ENCODE measurements around the gene NFE2L1.
"Not testable (repeated sequence)": the region's sequence is repeated elsewhere in the genome, so short reads cannot be mapped to it uniquely, and the experiment has no call there.

Gene NFE2L1

GRCh38 chr17:48060249-48060648 lies 12.1 kb downstream of the NFE2L1 start:
- H3K27ac Mint-ChIP-seq, result no peak overlapping the region
- ATAC-seq (ENCODE audit: low read depth), result no peak

GRCh38 chr17:48062273-48062672 lies 14.1 kb downstream of the NFE2L1 start:
- H3K4me1 Mint-ChIP-seq, result peaks cover 6% of the 10 kb centered on the region
- ATAC-seq (ENCODE audit: low read depth) (no peak), DNase-seq (ENCODE audit: low spot score in 2 of 2) (no peak)
- H3K9me3 Mint-ChIP-seq, result no peaks in the 10 kb centered on the region
- H3K27ac Mint-ChIP-seq, result no peak overlapping the region
- no peaks in the 10 kb centered on the region for H3K27me3 Mint-ChIP-seq
- H3K4me3 Mint-ChIP-seq, result no peak overlapping the region
- peaks cover 24% of the 10 kb centered on the region for H3K36me3 Mint-ChIP-seq

More at GRCh38 chr17:48060249-48060648, 12.1 kb downstream of the NFE2L1 start:
- H3K36me3 Mint-ChIP-seq, result peaks cover 35% of the 10 kb centered on the region
- no peak for DNase-seq (ENCODE audit: low spot score in 2 of 2)
- H3K27me3 Mint-ChIP-seq, result no peaks in the 10 kb centered on the region
- H3K4me1 Mint-ChIP-seq, result peaks cover 22% of the 10 kb centered on the region
- no peaks in the 10 kb centered on the region for H3K9me3 Mint-ChIP-seq
- H3K4me3 Mint-ChIP-seq, result no peak overlapping the region

GRCh38 chr17:48064638-48065037 lies 16.5 kb downstream of the NFE2L1 start:
- Mint-ChIP-seq H3K4me3 (no peak overlapping the region), H3K27me3 (no peaks in the 10 kb centered on the region), H3K27ac (peak overlapping the region; percentile 17), H3K36me3 (peaks cover 15% of the 10 kb centered on the region), H3K4me1 (peaks cover 3% of the 10 kb centered on the region), H3K9me3 (no peaks in the 10 kb centered on the region)
- ATAC-seq (ENCODE audit: low read depth) (no peak), DNase-seq (ENCODE audit: low spot score in 2 of 2) (no peak)

- Mint-ChIP-seq H3K36me3 (peaks cover 15% of the 10 kb centered on the region), H3K27me3 (no peaks in the 10 kb centered on the region)
- ATAC-seq (ENCODE audit: low read depth), result no peak
These were observed 18.0 kb downstream of the NFE2L1 start for GRCh38 chr17:48066192-48066591.

GRCh38 chr17:48066656-48067055 lies 18.5 kb downstream of the NFE2L1 start:
- H3K4me1 Mint-ChIP-seq, result peaks cover 2% of the 10 kb centered on the region

More at GRCh38 chr17:48066192-48066591, 18.0 kb downstream of the NFE2L1 start:
- no peak for DNase-seq (ENCODE audit: low spot score in 2 of 2)
- H3K4me3 Mint-ChIP-seq, result no peak overlapping the region
- peaks cover 2% of the 10 kb centered on the region for H3K4me1 Mint-ChIP-seq
- H3K9me3 Mint-ChIP-seq, result no peaks in the 10 kb centered on the region
- H3K27ac Mint-ChIP-seq, result no peak overlapping the region

GRCh38 chr17:48067245-48067644 lies 19.1 kb downstream of the NFE2L1 start:
- Mint-ChIP-seq H3K27me3 (no peaks in the 10 kb centered on the region), H3K4me1 (peaks cover 2% of the 10 kb centered on the region), H3K9me3 (no peaks in the 10 kb centered on the region), H3K36me3 (peaks cover 13% of the 10 kb centered on the region), H3K27ac (no peak overlapping the region), H3K4me3 (no peak overlapping the region)
- DNase-seq (ENCODE audit: low spot score in 2 of 2), result no peak
- no peak for ATAC-seq (ENCODE audit: low read depth)

More at GRCh38 chr17:48066656-48067055, 18.5 kb downstream of the NFE2L1 start:
- H3K9me3 Mint-ChIP-seq, result no peaks in the 10 kb centered on the region
- H3K4me3 Mint-ChIP-seq, result no peak overlapping the region
- no peaks in the 10 kb centered on the region for H3K27me3 Mint-ChIP-seq
- H3K27ac Mint-ChIP-seq, result no peak overlapping the region
- no peak for ATAC-seq (ENCODE audit: low read depth)
- DNase-seq (ENCODE audit: low spot score in 2 of 2), result no peak
- H3K36me3 Mint-ChIP-seq, result peaks cover 13% of the 10 kb centered on the region

DNA sequence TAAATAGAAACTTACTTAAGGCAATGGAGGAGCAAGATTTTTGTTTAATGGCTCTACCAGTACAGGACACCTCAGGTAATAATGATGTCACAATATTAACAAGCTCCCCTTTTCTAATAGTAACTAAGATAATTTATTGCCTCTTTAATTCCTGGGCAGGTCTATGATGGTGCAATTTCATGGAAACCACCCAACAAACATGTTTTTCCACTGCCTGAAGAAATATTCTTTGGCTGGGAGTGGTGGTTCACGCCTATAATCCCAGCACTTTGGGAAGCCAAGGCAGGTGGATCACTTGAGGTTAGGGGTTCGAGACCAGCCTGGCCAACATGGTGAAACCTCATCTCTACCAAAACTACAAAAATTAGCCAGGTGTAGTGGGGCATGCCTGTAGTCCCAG lies 19.6 kb downstream of the NFE2L1 start:
- not testable (repeated sequence) for H3K9me3 Mint-ChIP-seq; ATAC-seq (ENCODE audit: low read depth); DNase-seq (ENCODE audit: low spot score in 2 of 2); H3K4me1 Mint-ChIP-seq; H3K27me3 Mint-ChIP-seq; H3K4me3 Mint-ChIP-seq; H3K27ac Mint-ChIP-seq
- peaks cover 11% of the 10 kb centered on the region for H3K36me3 Mint-ChIP-seq

- DNase-seq (ENCODE audit: low spot score in 2 of 2) (no peak), ATAC-seq (ENCODE audit: low read depth) (peak; percentile 64)
- H3K27me3 Mint-ChIP-seq, result no peaks in the 10 kb centered on the region
- H3K9me3 Mint-ChIP-seq, result no peaks in the 10 kb centered on the region
- no peak overlapping the region for H3K4me3 Mint-ChIP-seq
- peaks cover 12% of the 10 kb centered on the region for H3K36me3 Mint-ChIP-seq
- H3K4me1 Mint-ChIP-seq, result peaks cover 2% of the 10 kb centered on the region
- no peak overlapping the region for H3K27ac Mint-ChIP-seq
These were observed 20.4 kb downstream of the NFE2L1 start for GRCh38 chr17:48068491-48068961.

DNA sequence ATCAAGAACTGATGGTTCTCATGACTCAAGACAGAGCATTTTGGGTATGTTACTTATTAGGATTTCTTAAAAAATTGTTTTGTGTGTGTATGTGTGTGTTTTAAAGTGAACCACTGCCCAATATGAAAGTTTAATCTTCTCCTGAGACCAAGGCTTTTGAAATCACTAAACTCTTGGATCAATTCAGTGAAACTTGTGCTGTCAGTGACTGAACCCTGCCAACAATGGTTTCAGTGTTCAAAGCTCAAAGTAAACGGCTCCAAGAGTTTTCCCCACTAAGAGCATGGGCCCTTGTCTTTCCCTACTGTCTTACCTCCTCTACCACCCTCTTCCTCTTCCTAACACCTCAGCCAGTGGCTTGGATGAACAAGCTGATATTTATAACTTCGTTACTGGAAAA lies 22.0 kb downstream of the NFE2L1 start:
- ATAC-seq (ENCODE audit: low read depth) (no peak), DNase-seq (ENCODE audit: low spot score in 2 of 2) (no peak)
- H3K9me3 Mint-ChIP-seq, result no peaks in the 10 kb centered on the region
- H3K27ac Mint-ChIP-seq, result peak overlapping the region; percentile 29
- H3K27me3 Mint-ChIP-seq, result no peaks in the 10 kb centered on the region
- H3K4me1 Mint-ChIP-seq, result peaks cover under 1% of the 10 kb centered on the region
- H3K4me3 Mint-ChIP-seq, result no peak overlapping the region
- peaks cover 8% of the 10 kb centered on the region for H3K36me3 Mint-ChIP-seq

DNA sequence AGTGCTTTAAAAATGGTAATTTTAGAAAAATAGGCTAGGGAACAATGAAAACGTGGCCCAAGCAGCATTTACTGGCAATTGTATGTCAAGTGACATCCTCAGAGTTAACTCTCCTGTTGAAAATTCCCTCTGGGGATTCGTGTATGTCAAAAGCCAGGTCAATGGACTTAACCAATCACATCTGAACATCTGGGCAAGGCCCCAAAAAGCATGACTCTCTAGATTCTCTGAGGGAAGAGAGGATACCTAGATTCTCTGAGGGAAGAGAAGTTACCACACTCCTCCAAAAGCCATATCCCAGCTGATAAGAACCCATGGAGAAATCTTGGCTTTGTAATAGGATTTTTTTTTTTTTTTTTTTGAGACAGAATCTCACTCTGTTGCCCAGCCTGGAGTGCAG lies 23.5 kb downstream of the NFE2L1 start:
- no peak overlapping the region for H3K27ac Mint-ChIP-seq
- H3K27me3 Mint-ChIP-seq, result no peaks in the 10 kb centered on the region
- peaks cover 13% of the 10 kb centered on the region for H3K36me3 Mint-ChIP-seq

GRCh38 chr17:48072811-48073210 lies 24.7 kb downstream of the NFE2L1 start:
- ATAC-seq (ENCODE audit: low read depth); H3K27ac Mint-ChIP-seq; DNase-seq (ENCODE audit: low spot score in 2 of 2); H3K4me3 Mint-ChIP-seq; H3K9me3 Mint-ChIP-seq; H3K27me3 Mint-ChIP-seq; H3K4me1 Mint-ChIP-seq: not testable (repeated sequence)
- peaks cover 15% of the 10 kb centered on the region for H3K36me3 Mint-ChIP-seq

More for the DNA sequence above, 23.5 kb downstream of the NFE2L1 start:
- DNase-seq (ENCODE audit: low spot score in 2 of 2), result no peak
- Mint-ChIP-seq H3K4me1 (no peaks in the 10 kb centered on the region), H3K9me3 (no peaks in the 10 kb centered on the region), H3K4me3 (no peak overlapping the region)
- ATAC-seq (ENCODE audit: low read depth), result no peak

DNA sequence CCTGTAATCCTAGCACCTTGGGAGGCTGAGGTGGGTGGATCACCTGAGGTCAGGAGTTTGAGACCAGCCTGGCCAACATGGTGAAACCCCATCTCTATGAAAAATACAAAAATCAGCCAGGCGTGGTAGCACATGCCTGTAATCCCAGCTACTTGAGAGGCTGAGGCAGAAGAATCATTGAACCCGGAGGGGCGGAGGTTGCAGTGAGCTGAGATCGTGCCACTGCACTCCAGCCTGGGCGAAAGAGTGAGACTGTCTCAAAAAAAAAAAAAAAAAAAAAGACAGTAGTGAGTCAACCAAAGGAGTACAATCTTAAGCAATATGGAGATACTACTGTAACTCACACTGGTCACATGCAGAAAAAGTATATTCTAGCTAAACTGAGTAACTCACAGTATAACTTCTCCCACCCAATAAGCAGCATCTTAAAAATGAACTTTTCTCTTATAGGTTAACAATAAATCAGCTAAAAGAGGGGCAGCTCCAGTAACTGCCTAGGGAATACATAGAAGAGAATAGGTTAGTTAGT lies 25.5 kb downstream of the NFE2L1 start:
- H3K27ac Mint-ChIP-seq; H3K9me3 Mint-ChIP-seq; H3K4me1 Mint-ChIP-seq; ATAC-seq (ENCODE audit: low read depth); H3K4me3 Mint-ChIP-seq; DNase-seq (ENCODE audit: low spot score in 2 of 2); H3K27me3 Mint-ChIP-seq: not testable (repeated sequence)
- peaks cover 11% of the 10 kb centered on the region for H3K36me3 Mint-ChIP-seq

DNA sequence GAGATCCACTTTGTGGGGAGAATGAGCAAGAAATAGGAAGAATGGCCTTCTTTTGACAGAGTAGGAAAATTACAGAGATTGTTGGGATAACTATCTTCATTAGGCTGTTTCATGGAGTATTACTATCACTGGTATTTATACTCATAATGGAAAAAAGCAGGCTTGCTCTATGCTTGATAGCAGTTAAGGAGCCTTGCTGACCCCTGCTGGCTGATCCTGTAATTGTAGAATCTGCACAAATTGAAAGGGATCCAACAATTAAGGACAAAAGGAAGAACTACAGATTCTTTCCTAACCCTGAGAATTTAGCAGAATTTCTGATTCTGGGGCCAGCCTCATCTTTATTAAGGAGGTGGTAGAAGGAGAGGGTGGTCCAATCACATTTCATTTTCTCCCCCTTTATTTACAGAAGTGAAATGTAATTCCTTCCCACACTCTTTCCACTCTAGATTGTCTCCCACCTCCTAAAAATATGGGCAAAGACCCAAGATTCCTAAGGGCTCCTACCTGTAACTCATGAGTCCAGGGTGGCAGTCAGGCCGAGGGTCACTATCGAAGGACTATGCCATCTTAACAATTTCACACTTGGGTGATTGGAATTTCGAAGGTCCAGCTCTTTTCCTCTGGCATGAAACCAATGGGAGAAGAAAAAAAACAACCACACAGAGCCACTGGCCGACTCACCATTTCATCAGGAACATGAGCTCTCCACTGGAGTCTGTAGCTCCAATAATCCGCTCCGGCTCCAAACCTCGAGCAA lies 26.3 kb downstream of the NFE2L1 start:
- no peaks in the 10 kb centered on the region for H3K27me3 Mint-ChIP-seq
- no peaks in the 10 kb centered on the region for H3K4me1 Mint-ChIP-seq
- H3K9me3 Mint-ChIP-seq, result no peaks in the 10 kb centered on the region
- DNase-seq (ENCODE audit: low spot score in 2 of 2), result peak; percentile 68 to 72
- peak; percentile 78 for ATAC-seq (ENCODE audit: low read depth)
- H3K4me3 Mint-ChIP-seq, result no peak overlapping the region
- peaks cover 11% of the 10 kb centered on the region for H3K36me3 Mint-ChIP-seq
- no peak overlapping the region for H3K27ac Mint-ChIP-seq

GRCh38 chr17:48077152-48077551 lies 29.0 kb downstream of the NFE2L1 start:
- H3K27me3 Mint-ChIP-seq; H3K4me3 Mint-ChIP-seq; ATAC-seq (ENCODE audit: low read depth); DNase-seq (ENCODE audit: low spot score in 2 of 2); H3K4me1 Mint-ChIP-seq; H3K36me3 Mint-ChIP-seq; H3K9me3 Mint-ChIP-seq; H3K27ac Mint-ChIP-seq: not testable (repeated sequence)

All from memory B cell (primary cell).